GM23248 (cell line): ENCODE results near the gene PTPRN2.

Experiments
- EZH2 ChIP-seq: fragments of 200-600 bp; sonication (generic); IDR thresholded peaks from 2 replicates; pipeline ENCODE4 v1.6.1; 2018; ENCODE audit warnings: antibody characterized with exemption, mild to moderate bottlenecking; ENCODE audit not compliant: insufficient read depth, poor library complexity, severe bottlenecking
- EZH2phosphoT487 ChIP-seq: fragments of 200-600 bp; sonication (generic); IDR thresholded peaks from 2 replicates; pipeline ENCODE4 v1.6.1; 2018; ENCODE audit warnings: antibody characterized with exemption, moderate library complexity, mild to moderate bottlenecking, low read depth; ENCODE audit not compliant: insufficient read depth

DNA sequence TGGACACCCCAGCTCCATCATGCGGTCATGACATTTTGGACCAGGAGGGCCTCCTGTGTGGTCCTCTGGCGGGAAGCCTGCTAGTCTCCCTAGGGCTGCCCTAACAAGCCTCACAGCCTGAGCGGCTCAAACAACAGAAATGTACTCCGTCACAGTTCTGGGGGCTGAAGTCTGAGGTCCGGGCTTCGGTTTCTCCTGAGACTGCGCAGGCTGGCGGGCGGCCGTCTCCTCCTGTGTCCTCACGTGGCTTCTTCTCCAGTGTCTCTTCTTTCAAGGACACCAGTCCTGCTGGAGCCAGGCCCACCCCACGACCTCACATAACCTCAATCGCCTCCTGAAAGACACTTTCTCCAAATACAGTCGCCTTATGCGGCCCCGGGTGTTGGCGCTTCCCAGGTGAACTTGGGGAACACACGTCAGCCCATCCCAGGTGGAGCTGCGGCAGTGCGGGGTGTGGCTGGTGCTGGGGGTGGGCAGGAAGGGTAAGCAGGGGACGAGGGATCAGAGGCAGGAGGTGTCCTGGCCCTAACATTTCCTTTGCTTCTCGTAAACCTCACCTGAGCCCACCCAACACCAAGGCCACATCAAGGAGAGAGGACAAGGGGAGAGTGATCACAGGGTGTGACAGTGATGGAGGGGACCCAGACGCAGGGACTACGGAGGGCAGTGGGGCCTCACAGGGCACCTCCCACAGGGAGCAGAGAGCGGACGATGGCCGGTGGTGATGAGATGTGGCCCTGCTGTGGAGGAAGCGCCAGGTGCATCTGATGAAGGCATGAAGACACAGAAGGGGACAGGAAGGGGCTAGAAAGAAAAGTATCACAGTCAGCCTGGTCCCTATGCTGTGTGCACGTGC, 580.6 kb downstream of the PTPRN2 start:
- TF ChIP-seq EZH2 (no peak), EZH2phosphoT487 (no peak)
